DOHH2 (cell line): ENCODE data around the gene CDKAL1.

Source experiments
- H3F3A ChIP-seq: fragments of 200-600 bp; sonication (generic), shearing (Covaris generic); 2 replicates; pipeline ENCODE4 v1.6.0; 2016; ENCODE audit warnings: antibody characterized with exemption, mild to moderate bottlenecking; ENCODE audit not compliant: control insufficient read depth, insufficient read depth
- H3K27ac ChIP-seq: fragments of 200-600 bp; sonication (generic); 2 replicates; pipeline ENCODE4 v1.5.1; 2014; ENCODE audit warnings: low read depth, mild to moderate bottlenecking, low read length, moderate library complexity
- H3K27me3 ChIP-seq: fragments of 200-600 bp; sonication (generic); 2 replicates; pipeline ENCODE4 v1.6.1; 2014; ENCODE audit warnings: mild to moderate bottlenecking, low read length, mixed read lengths; ENCODE audit not compliant: control insufficient read depth
- H3K36me3 ChIP-seq: fragments of 200-600 bp; sonication (generic); 2 replicates; pipeline ENCODE4 v1.6.1; 2014; ENCODE audit warnings: mild to moderate bottlenecking, low read length, moderate library complexity, mixed read lengths; ENCODE audit not compliant: control insufficient read depth
- H3K4me1 ChIP-seq: fragments of 200-600 bp; sonication (generic); 2 replicates; pipeline ENCODE4 v1.6.1; 2014; ENCODE audit warnings: mild to moderate bottlenecking, low read length, mixed read lengths; ENCODE audit not compliant: control insufficient read depth
- H3K4me2 ChIP-seq: fragments of 200-600 bp; sonication (generic); 2 replicates; pipeline ENCODE4 v1.6.0; 2014; ENCODE audit warnings: mild to moderate bottlenecking, low read length, moderate library complexity
- H3K4me3 ChIP-seq: fragments of 200-600 bp; sonication (generic); 2 replicates; pipeline ENCODE4 v1.5.1; 2014; ENCODE audit warnings: mild to moderate bottlenecking, low read length, mixed read lengths
- H3K79me2 ChIP-seq: fragments of 200-600 bp; sonication (generic); 2 replicates; pipeline ENCODE4 v1.6.1; 2014; ENCODE audit warnings: mild to moderate bottlenecking, low read length, mixed read lengths; ENCODE audit not compliant: control insufficient read depth
- H3K9me2 ChIP-seq: fragments of 200-600 bp; sonication (generic); replicated peaks from 2 replicates; pipeline ENCODE4 v1.6.1; 2014; ENCODE audit warnings: mild to moderate bottlenecking, low read length, mixed read lengths; ENCODE audit not compliant: control insufficient read depth
- H3K9me3 ChIP-seq: fragments of 200-600 bp; sonication (generic); 2 replicates; pipeline ENCODE4 v1.6.1; 2014; ENCODE audit warnings: antibody characterized with exemption, low read length, mixed read lengths; ENCODE audit not compliant: control insufficient read depth, insufficient read depth
- H4K20me1 ChIP-seq: fragments of 200-600 bp; sonication (generic); 2 replicates; pipeline ENCODE4 v1.6.0; 2014; ENCODE audit warnings: low read depth, mild to moderate bottlenecking, antibody characterized with exemption, low read length, moderate library complexity; ENCODE audit not compliant: control insufficient read depth, insufficient read depth
- EZH2phosphoT487 ChIP-seq: fragments of 200-600 bp; sonication (generic); IDR thresholded peaks from 2 replicates; pipeline ENCODE4 v1.6.1; 2017; ENCODE audit warnings: borderline replicate concordance, mild to moderate bottlenecking, antibody characterized with exemption, low read length, moderate library complexity, mixed read lengths
- TF ChIP-seq, protein P1 (sequence below): fragments of 200-600 bp; sonication (generic); IDR thresholded peaks from one replicate; pipeline ENCODE4 v1.5.1; 2014; ENCODE audit warnings: antibody characterized with exemption, mild to moderate bottlenecking, low read depth, low read length; ENCODE audit not compliant: poor library complexity, severe bottlenecking

The CDKAL1 gene

DNA sequence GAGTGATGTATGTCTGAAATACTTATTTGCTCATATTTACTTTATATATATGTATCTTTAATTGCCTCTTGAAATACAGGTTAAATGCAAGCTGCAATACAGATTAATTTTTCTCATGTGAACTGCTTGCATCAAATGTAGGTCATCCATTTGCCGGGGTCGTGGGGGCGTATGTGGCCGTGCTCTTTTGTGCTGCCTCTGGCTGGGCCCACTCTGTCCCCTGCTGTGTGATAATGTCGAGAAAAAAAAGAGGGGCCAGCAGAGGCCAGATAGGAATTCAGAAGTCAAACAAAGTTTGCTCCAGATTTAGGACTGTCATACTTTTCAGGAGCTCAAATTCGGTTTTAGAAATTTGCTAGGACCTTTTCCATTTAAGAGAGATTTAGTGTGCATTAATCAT lies 599.6 kb downstream of the CDKAL1 start:
- H4K20me1 ChIP-seq, result no peaks in the 10 kb centered on the region
- TF ChIP-seq, protein P1, sequence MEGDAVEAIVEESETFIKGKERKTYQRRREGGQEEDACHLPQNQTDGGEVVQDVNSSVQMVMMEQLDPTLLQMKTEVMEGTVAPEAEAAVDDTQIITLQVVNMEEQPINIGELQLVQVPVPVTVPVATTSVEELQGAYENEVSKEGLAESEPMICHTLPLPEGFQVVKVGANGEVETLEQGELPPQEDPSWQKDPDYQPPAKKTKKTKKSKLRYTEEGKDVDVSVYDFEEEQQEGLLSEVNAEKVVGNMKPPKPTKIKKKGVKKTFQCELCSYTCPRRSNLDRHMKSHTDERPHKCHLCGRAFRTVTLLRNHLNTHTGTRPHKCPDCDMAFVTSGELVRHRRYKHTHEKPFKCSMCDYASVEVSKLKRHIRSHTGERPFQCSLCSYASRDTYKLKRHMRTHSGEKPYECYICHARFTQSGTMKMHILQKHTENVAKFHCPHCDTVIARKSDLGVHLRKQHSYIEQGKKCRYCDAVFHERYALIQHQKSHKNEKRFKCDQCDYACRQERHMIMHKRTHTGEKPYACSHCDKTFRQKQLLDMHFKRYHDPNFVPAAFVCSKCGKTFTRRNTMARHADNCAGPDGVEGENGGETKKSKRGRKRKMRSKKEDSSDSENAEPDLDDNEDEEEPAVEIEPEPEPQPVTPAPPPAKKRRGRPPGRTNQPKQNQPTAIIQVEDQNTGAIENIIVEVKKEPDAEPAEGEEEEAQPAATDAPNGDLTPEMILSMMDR, result no peak
- no peak for TF ChIP-seq EZH2phosphoT487
- peaks cover 6% of the 10 kb centered on the region for H3K4me1 ChIP-seq
- H3K79me2 ChIP-seq, result no peaks in the 10 kb centered on the region
- H3K27me3 ChIP-seq, result no peaks in the 10 kb centered on the region
- no peak overlapping the region for H3K4me3 ChIP-seq
- H3F3A ChIP-seq, result no peaks in the 10 kb centered on the region
- H3K9me2 ChIP-seq, result no peaks in the 10 kb centered on the region
- no peaks in the 10 kb centered on the region for H3K36me3 ChIP-seq
- no peaks in the 10 kb centered on the region for H3K9me3 ChIP-seq
- H3K4me2 ChIP-seq, result no peak overlapping the region
- H3K27ac ChIP-seq, result no peak overlapping the region

DNA sequence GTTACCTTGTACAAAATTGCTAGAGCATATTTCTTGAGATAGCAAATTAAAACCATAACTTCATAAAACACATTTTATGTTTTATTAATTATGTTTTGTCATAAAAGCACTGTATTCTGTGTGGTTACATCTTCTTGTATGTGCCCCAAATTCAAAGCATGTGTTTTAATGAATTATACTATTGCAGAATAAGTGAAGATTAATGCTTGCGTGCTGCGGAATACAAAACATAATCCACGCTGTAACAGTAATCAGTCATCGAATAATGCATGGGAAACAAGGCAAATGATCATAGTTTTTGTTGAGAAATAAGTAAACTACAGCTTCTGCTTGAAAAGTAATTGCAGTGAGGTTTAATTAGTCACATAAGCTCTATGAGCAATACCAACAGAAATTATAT lies 600.1 kb downstream of the CDKAL1 start:
- Histone ChIP-seq H3K79me2 (no peaks in the 10 kb centered on the region), H3K4me2 (no peak overlapping the region), H4K20me1 (no peaks in the 10 kb centered on the region), H3K9me2 (no peaks in the 10 kb centered on the region), H3K27ac (no peak overlapping the region), H3K9me3 (no peaks in the 10 kb centered on the region), H3F3A (no peaks in the 10 kb centered on the region), H3K36me3 (no peaks in the 10 kb centered on the region), H3K27me3 (no peaks in the 10 kb centered on the region), H3K4me3 (no peak overlapping the region), H3K4me1 (peaks cover 6% of the 10 kb centered on the region)
- TF ChIP-seq, protein P1, result no peak
- TF ChIP-seq EZH2phosphoT487, result no peak

DNA sequence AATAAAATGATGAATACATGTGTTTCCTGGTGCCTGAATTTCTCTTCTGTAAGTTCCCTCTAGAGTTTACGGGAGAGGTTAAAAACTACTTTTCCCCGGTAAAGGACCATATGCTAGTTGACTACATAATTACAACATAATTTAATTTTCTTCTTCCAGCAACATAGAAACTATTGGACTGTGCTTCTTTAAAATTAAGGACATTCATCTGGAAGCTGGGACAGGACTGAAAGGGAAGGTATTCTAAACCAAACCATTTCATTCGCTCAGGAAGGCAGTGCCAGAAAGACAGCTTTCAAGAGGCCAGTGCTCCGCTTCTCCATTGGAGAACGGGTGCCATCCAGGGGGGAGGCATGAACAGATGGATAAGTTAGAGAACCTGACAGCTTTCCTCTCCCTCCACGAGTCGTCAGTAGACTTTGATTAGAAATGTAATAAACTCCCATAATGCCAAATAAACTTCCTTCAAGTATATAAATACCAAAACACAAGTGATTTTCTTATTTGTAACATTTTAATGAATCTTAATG lies 601.3 kb downstream of the CDKAL1 start:
- H3K9me2 ChIP-seq, result no peaks in the 10 kb centered on the region
- peaks cover 6% of the 10 kb centered on the region for H3K4me1 ChIP-seq
- no peaks in the 10 kb centered on the region for H3K9me3 ChIP-seq
- no peaks in the 10 kb centered on the region for H3K27me3 ChIP-seq
- TF ChIP-seq EZH2phosphoT487, result no peak
- TF ChIP-seq, protein P1, result no peak
- H3F3A ChIP-seq, result no peaks in the 10 kb centered on the region
- H3K27ac ChIP-seq, result no peak overlapping the region
- no peaks in the 10 kb centered on the region for H3K79me2 ChIP-seq
- H3K36me3 ChIP-seq, result no peaks in the 10 kb centered on the region
- no peaks in the 10 kb centered on the region for H4K20me1 ChIP-seq
- H3K4me2 ChIP-seq, result no peak overlapping the region
- no peak overlapping the region for H3K4me3 ChIP-seq
